Uterus (tissue), 4 donors: Measurements from ENCODE around the gene DRD3. TPM values are rescaled to one million over a fixed set of nuclear protein-coding genes. Genes with fewer than 3 reads are reported as not detected.

Experiments used
- DNase-seq, 2 donors: peaks; one replicate each; pipeline ENCODE4 v3.0.0-alpha.2; 2019 to 2020
- H3K27ac ChIP-seq, 2 donors: fragments of 200-600 bp; sonication (generic); 1 replicate in 1 of 2; 2 replicates in 1 of 2; pipeline ENCODE4 v1.5.1; 2016 to 2018
- H3K27me3 ChIP-seq, 2 donors: fragments of 200-600 bp; sonication (generic); one replicate each; pipeline ENCODE4 v1.5.1; 2018 to 2019; ENCODE audit warnings: control low read depth in 1 of 2
- H3K36me3 ChIP-seq, 2 donors: fragments of 200-600 bp; sonication (generic); one replicate each; pipeline ENCODE4 v1.5.1; 2019; ENCODE audit warnings: control low read depth in 1 of 2
- H3K4me1 ChIP-seq, 2 donors: fragments of 200-600 bp; sonication (generic); one replicate each; pipeline ENCODE4 v1.5.1; 2018 to 2019; ENCODE audit warnings: control low read depth in 1 of 2
- H3K4me3 ChIP-seq, 2 donors: fragments of 200-600 bp; sonication (generic); 1 replicate in 1 of 2; 2 replicates in 1 of 2; pipeline ENCODE4 v1.5.1; 2018 to 2019; ENCODE audit warnings: mild to moderate bottlenecking in 1 of 2
- H3K9me3 ChIP-seq, 2 donors: fragments of 200-600 bp; sonication (generic); one replicate each; pipeline ENCODE4 v1.5.1; 2019; ENCODE audit warnings: control low read depth in 1 of 2
- POLR2A ChIP-seq, 2 donors: fragments of 450-650 bp; IDR thresholded peaks; one replicate each; pipeline ENCODE4 v1.6.1; 2016; ENCODE audit warnings: antibody characterized with exemption in 2 of 2, mild to moderate bottlenecking in 1 of 2, moderate library complexity in 1 of 2
- intact Hi-C: fragments of 100-400 bp; cut with DNase I; formaldehyde crosslinking; loops from one replicate; pipeline ENCODE4 v1.15.1; 2023; ENCODE audit warnings: low total_unique reads
- total RNA-seq, 4 donors: library from RNA; depleted of rRNA in 3 of 4; stranded (reverse); fragments of >200 nt in 3 of 4; gene quantifications; one replicate each; pipeline versions ENCODE4 v1.1.0 to v1.2.4, GENCODE V29; 2014 to 2023
- TF ChIP-seq, protein P1 (sequence below), 4 experiments: fragments of 200-600 bp in 2 of 4; fragments of 450-650 bp in 2 of 4; sonication (generic) in 2 of 4; IDR thresholded peaks; one replicate each; pipeline ENCODE4 v1.5.1; 2016 to 2019; ENCODE audit warnings: antibody characterized with exemption in 4 of 4, mild to moderate bottlenecking in 2 of 4, moderate library complexity in 1 of 4
- donor health status: DM: yes; HTN: yes; CAD: no.

Gene DRD3
- total RNA-seq, 4 donors from 2014 or later, result not detected

DNA sequence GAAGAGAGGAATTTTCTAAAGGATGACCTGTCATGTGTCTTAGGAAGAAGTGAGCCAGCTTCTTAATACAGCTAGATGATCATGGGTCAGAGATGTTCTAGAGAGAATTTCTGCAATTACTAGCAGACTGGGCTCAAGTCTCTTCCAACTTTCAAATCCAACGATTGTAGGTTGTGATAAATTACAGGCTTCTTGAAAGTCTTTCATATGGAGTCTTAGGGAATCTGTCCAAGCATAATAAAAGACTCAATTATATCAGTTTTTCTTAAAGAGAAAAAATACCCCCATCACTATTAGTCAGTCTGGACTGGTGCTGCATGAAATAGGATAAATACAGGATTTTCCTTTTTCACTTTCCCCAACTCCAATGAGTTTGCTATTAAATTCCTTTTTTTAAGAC, 59.1 kb downstream of the DRD3 start:
- TF ChIP-seq POLR2A (IDR thresholded peaks at IDR 0.05), result no peak
- TF ChIP-seq, protein P1, sequence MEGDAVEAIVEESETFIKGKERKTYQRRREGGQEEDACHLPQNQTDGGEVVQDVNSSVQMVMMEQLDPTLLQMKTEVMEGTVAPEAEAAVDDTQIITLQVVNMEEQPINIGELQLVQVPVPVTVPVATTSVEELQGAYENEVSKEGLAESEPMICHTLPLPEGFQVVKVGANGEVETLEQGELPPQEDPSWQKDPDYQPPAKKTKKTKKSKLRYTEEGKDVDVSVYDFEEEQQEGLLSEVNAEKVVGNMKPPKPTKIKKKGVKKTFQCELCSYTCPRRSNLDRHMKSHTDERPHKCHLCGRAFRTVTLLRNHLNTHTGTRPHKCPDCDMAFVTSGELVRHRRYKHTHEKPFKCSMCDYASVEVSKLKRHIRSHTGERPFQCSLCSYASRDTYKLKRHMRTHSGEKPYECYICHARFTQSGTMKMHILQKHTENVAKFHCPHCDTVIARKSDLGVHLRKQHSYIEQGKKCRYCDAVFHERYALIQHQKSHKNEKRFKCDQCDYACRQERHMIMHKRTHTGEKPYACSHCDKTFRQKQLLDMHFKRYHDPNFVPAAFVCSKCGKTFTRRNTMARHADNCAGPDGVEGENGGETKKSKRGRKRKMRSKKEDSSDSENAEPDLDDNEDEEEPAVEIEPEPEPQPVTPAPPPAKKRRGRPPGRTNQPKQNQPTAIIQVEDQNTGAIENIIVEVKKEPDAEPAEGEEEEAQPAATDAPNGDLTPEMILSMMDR (IDR thresholded peaks at IDR 0.05), result no peak
- intact Hi-C loops, result no loop called here
- H3K27ac ChIP-seq, result peak overlapping the region in 1 of 2 donors; percentile 2
- no peak for DNase-seq
- no peaks in the 10 kb centered on the region for H3K9me3 ChIP-seq
- H3K4me1 ChIP-seq, result no peaks in the 10 kb centered on the region
- H3K4me3 ChIP-seq, result no peak overlapping the region
- no peaks in the 10 kb centered on the region for H3K27me3 ChIP-seq
- no peaks in the 10 kb centered on the region for H3K36me3 ChIP-seq

DNA sequence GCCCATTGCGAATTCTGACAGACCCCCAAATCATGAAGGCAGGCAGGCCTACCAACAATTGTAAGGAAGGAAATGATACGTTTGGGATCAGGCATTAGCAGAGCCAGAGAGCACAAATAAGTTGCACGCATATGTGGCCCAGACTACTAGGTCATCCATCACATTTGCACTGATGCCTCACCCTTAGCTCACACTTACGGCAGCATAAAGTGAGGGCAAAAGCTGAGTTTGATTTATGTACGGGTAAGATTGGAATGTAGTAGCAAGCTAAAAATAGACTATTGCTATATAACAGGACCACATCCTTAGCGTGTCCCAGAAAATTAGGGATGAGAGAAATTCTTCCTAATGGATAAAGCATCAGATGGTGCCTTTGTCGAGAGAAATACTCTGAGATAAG, 63.7 kb downstream of the DRD3 start:
- no peak overlapping the region for H3K4me3 ChIP-seq
- H3K4me1 ChIP-seq, result no peaks in the 10 kb centered on the region
- no peaks in the 10 kb centered on the region for H3K36me3 ChIP-seq
- no peak for DNase-seq
- H3K27ac ChIP-seq, result no peak overlapping the region
- TF ChIP-seq, protein P1 (IDR thresholded peaks at IDR 0.05), result no peak
- no peak for TF ChIP-seq POLR2A (IDR thresholded peaks at IDR 0.05)
- intact Hi-C loops, result no loop called here
- H3K9me3 ChIP-seq, result no peaks in the 10 kb centered on the region
- H3K27me3 ChIP-seq, result no peaks in the 10 kb centered on the region

DNA sequence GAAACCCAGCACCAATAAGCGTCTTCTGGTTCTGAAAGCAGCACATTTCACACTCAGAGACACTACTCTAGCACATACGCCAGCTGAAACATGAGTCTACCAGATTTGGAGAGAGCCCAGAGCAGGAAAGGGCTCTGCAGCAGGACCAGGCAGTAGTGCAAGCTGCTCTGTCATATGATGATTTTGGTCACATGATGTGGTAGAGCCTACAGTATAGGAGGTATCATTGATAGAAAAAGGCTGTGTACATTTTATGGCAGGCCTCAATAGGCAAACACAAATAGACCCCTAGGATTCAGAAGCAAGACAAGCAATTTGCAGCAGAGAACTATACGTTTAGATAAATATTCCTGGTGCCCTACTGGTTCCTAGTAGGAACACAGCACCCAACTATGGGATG, 64.1 kb downstream of the DRD3 start:
- TF ChIP-seq POLR2A (IDR thresholded peaks at IDR 0.05), result no peak
- TF ChIP-seq, protein P1 (IDR thresholded peaks at IDR 0.05), result no peak
- intact Hi-C loops, result no loop called here
- DNase-seq, result no peak
- H3K4me1 ChIP-seq, result no peaks in the 10 kb centered on the region
- H3K9me3 ChIP-seq, result no peaks in the 10 kb centered on the region
- H3K4me3 ChIP-seq, result no peak overlapping the region
- H3K27ac ChIP-seq, result no peak overlapping the region
- H3K36me3 ChIP-seq, result no peaks in the 10 kb centered on the region
- H3K27me3 ChIP-seq, result no peaks in the 10 kb centered on the region

DNA sequence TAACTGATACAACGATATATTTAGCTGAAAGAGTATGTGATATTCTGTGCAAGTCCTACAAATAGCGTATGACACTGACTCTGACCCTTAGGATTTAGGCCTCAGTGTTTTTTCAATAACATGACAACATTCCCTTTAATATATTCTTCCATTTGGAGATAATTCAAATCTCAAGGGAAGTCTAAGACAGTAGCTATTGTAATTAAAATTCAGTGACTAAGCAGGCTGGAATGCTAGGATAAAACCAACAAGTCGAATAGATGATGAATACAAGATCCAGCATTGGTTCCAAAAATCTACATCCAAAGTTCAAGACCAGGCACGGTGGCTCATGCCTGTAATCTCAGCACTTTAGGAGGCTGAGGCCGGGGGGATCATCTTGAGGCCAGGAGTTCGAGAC, 66.2 kb downstream of the DRD3 start:
- DNase-seq, result no peak
- Histone ChIP-seq H3K27me3 (no peaks in the 10 kb centered on the region), H3K9me3 (no peaks in the 10 kb centered on the region), H3K36me3 (no peaks in the 10 kb centered on the region), H3K27ac (no peak overlapping the region), H3K4me1 (no peaks in the 10 kb centered on the region), H3K4me3 (no peak overlapping the region)
- intact Hi-C loops, result no loop called here
- no peak for TF ChIP-seq POLR2A (IDR thresholded peaks at IDR 0.05)
- TF ChIP-seq, protein P1 (IDR thresholded peaks at IDR 0.05), result no peak

DNA sequence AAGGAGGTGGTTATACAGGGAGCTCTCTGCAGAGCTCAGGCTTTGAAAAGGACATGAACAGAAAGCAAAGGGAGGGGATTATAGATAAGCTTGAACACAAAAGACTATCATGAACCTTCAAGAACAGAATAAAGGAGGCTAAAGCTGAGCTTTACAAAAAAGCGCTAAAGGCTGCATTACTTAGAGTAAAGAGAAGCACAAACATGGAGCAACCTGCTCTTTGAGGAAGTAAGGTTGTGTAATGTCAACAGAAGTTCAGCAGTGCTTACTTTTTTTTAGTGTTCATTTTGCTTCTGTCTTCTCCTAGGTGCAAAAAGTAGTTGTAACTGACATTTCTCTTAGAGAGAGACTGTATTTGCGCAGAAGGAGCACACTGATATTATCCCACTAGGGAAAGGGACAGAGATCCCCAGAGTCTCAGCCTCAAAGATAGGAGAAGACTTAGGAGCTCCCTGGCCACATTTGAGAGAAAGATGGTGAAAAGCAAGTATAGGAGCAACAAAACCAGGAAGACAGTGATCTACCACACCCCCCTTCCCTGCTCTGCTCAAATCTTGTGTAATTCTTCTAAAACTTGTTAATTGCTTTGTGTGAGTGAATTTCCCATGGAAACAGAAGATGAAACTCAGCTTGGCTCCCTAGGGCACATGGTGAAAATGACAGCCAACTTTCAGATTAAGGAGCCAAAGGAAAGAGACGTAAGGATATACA, 67.6 kb downstream of the DRD3 start:
- no peaks in the 10 kb centered on the region for H3K36me3 ChIP-seq
- no peak for DNase-seq
- no peaks in the 10 kb centered on the region for H3K27me3 ChIP-seq
- no peaks in the 10 kb centered on the region for H3K4me1 ChIP-seq
- TF ChIP-seq, protein P1 (IDR thresholded peaks at IDR 0.05), result no peak
- TF ChIP-seq POLR2A (IDR thresholded peaks at IDR 0.05), result no peak
- no peaks in the 10 kb centered on the region for H3K9me3 ChIP-seq
- H3K4me3 ChIP-seq, result no peak overlapping the region
- intact Hi-C loops, result no loop called here
- no peak overlapping the region for H3K27ac ChIP-seq
